GM18502 (cell line): ENCODE data around the gene LAIR2.

Source experiments
- ATAC-seq: cut with Tn5 transposase; IDR thresholded peaks from one replicate; pipeline ENCODE4 v1.9.1; 2021; ENCODE audit warnings: mild to moderate bottlenecking; ENCODE audit not compliant: unreplicated experiment, poor library complexity

LAIR2 gene

DNA sequence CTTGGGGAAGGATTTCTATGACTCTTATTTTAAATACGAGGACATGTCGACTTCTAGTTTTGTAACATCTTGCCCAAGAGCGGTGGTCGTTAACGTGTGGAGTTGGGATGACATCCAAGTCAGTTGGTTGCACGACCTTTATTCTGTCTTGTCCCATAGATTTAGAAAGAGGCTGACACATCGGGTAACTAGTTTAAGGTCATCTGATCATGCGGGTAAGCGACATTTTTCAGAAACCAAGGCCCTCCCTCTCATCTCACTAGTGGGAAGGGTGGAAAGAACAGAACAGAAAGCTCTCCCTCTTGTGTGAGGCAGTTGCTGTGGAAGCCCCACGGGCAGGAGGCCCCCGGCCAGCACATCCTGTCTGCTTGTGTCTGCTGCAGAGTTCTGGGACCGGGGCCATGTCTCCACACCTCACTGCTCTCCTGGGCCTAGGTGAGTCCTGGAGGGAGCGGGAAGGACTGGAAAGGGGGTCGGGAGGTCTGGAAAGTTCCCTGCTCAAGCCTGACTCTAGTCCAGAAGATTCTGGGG, at the start of gene LAIR2:
TSS of gene LAIR2 (plus strand) at position 314 of the 531 bp plus-strand sequence. CDS start at position 402, 88 bp downstream.
- ATAC-seq = no peak

GRCh38 chr19:54453921-54454780, 48.5 kb upstream of the LAIR2 start:
- ATAC-seq = no peak

DNA sequence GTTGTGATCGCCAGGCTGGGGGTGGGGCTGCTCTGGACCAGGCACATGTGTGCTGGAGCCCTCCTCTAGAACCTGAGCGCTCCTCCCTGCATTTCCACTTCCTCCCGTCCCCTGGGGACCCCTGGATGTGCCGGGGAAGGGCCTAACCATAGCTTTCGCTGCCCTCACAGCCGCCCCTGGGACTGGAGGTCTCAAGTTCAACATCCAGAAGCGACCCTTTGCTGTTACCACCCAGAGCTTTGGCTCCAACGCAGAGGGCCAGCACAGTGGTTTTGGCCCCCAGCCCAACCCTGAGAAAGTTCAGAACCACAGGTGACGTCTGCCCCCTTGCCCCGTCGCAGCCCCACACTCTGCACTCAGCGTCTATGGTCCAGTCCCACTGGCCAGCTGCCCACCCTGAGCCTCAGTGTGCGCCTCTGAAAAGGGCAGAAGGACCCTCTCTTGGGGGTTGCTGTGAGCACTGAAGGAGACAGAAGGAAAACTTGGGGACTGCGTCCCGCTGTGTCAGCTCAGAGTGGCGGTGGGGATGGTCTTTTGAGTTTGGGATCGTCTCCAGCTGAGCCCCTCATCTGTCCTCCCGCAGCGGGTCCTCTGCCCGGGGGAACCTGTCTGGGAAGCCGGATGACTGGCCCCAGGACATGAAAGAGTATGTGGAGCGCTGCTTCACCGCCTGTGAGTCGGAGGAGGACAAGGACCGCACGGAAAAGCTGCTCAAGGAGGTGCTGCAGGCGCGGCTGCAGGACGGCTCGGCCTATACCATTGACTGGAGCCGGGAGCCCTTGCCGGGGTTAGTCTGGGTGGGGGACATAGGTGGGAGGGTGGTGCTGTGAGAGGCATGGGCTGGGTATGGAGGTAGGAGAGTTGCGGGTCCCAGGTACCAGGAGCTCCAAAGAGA, 47.6 kb upstream of the LAIR2 start:
- ATAC-seq = no peak

DNA sequence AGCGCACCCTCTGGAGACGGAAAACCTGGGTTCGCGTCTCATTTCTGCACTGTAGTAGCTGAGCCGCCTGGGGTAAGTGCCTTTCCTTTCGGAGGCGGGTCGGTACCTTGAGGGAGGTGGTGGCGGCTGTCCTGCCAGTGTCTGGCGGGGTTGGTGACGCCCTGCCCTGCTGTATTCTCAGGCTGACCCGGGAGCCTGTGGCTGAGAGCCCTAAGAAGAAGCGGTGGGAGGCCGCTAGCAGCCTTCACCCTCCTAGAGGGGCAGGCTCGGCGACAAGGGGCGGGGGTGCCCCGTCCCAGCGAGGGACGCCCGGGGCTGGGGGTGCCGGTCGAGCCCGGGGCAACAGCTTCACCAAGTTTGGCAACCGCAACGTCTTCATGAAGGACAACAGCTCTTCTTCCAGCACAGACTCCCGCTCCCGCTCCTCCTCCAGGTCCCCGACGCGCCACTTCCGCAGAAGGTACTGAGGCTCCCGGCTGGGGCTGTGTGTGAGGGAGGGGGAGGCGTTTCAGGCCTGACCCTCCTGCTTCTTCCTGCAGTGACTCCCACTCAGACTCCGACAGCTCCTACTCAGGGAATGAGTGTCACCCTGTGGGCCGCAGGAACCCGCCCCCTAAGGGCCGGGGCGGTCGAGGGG, 46.7 kb upstream of the LAIR2 start:
- ATAC-seq = no peak

DNA sequence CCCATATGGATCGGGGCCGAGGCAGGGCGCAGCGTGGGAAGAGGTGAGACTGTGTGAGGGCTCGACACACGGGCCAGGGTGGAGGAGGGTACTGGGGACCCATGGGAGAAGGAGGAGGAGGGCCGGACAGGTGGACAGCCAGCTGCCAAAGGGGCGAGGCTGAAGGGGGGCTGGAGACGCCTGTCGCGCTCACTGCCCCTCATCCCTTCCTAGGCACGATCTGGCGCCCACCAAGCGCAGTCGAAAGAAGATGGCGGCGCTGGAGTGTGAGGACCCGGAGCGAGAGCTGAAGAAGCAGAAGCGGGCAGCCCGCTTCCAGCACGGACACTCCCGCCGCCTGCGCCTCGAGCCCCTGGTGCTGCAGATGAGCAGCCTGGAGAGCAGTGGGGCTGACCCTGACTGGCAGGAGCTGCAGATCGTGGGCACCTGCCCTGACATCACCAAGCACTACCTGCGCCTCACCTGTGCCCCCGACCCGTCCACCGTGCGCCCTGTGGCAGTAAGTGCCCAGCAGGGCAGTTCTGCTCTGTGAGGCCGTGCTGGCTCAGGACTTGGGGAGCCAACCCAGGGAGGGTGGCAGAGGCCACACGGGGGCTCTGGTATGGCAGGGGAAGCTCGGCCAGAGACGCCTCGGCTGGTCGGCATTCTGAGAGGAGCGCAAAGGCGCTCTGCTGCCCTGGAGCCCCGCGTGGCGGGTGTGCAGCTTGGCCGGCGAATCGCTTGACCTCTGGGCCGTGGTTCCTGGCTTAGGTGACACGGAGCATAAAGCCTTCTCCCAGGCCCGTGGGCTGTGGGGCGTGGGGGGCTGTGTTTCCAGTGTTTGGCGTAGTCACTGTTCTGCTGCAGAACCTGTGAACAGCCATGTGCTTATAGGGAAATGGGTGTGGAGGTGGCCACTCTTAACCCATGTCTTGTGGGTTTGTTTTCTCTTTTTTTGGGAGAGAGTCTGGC, 45.9 kb upstream of the LAIR2 start:
- no peak for ATAC-seq

- no peak for ATAC-seq
These were observed 44.6 kb upstream of the LAIR2 start for GRCh38 chr19:54457773-54458647.

DNA sequence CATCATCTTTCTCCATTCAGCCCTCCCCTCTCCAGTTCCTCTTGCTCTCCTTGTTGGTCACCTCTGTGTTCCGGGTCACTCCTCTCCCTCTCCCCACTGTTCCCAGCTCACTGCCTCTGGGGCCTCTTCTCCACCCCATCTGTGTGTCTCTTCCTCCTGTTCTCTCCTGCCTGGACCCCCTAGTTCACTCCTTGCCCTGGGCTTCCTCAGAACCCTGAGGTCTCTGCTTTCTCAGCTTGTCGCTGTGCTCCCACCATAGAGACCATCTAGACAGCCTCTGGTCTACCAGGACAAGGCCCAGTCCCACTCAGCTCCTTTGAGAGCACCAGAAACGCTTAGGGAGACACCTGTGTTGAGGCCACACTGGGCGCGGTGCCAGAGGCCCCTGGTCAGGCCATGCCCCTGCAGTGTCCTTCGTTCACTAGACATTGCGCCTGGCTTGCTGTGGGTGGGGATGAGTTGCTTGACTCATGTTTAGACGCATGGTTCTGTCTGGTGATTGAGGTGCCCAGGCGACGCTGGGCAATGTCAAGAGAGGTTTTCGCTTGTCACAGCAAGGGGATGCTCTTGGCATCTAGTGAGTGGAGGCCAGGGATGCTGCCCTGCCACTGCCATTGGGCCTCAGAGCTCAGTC, 43.9 kb upstream of the LAIR2 start:
- no peak for ATAC-seq

DNA sequence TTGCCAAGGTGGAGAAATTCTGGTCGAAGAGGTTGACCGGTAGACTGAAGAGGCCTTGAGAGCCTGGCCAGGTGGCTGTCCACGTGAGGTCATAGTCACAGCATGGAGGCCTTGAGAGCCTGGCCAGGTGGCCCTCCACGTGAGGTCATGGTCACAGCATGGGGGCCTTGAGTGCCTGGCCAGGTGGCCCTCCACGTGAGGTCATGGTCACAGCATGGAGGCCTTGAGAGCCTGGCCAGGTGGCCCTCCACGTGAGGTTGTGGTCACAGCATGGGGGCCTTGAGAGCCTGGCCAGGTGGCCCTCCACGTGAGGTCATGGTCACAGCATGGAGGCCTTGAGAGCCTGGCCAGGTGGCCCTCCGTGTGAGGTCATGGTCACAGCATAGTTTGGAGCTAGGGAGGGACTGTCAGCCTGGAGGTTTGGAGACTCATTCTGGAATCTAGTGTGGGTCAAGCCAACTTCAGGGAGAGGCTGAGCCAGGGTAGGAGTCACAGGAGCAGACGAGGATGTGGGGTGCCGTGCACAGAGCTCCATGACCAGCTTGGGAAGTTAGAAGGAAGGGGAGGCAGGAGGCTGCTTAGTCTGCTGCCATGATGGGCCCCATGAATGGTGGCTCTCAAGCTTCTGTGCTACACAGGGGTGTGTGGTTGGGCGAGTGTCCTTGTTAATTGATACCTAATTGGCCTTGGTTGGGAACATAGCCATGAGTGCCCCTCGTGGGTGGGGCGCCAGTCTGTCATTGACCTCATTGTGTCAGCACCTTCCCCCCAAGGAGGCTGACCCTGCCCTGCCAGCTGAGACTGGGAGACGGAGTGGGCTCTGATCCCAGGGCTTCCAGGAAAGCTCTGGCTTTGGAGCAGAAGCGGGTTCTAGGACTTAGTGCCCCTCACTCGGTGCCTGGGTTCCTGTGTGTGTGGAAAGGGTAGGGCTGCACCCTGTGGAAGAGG, 43.1 kb upstream of the LAIR2 start:
- ATAC-seq = no peak

DNA sequence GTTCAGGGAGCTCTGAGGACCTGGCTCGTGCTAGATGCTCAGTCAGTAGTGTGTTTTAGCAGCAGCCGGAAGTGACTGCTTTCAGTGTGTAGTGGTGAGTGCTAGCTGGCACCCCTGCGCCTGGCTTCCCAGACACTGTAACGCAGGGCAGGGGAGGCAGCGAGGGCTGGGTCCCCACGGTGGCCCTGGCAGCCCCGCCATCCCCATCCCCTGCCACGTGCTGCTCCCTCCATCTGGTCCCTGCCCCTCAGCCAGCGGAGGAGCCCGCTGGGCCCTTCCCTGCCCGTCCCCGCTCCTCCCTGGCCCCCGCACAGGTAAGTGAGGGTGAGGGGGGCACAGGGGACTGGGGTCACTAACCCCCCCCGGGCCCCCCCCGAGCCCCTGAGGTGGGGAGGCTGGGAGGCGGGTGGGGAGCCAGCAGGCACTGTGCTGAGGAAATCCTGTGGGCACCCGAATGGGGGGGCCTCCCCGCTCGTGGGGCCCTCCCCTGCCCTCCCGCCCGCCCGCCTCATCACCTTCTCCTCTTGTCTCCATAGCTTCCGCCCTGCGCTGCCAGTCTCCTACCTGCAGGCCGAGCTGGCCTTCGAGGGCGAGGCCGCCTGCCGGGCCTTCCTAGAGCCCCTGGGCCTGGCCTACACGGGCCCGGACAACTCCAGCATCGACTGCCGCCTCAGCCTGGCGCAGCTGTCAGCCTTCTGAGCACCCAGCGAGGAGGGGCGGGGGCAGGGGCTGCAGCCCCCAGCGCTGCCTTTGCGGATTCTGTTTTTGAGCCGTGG, 42.2 kb upstream of the LAIR2 start:
- no peak for ATAC-seq

DNA sequence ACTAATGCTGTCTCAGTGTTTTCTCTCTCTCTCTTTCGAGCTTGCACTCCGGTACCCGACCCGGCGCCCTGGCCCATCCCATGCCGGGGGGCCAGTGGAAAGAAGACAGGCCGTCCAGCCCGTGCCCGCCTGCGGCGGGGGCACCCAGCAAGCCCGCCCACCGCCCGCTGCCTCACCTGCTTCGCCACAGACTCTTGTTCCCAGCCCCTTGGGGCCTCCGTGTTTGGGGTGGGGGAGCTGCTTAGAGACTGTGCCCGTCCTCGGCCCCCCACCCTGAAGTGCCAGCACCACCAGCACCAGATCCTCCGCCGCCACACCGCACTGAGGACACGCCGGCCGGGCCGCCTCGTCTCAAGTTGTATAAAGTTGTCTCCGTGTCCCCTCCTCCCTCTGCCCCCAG, 41.4 kb upstream of the LAIR2 start:
- ATAC-seq = no peak

DNA sequence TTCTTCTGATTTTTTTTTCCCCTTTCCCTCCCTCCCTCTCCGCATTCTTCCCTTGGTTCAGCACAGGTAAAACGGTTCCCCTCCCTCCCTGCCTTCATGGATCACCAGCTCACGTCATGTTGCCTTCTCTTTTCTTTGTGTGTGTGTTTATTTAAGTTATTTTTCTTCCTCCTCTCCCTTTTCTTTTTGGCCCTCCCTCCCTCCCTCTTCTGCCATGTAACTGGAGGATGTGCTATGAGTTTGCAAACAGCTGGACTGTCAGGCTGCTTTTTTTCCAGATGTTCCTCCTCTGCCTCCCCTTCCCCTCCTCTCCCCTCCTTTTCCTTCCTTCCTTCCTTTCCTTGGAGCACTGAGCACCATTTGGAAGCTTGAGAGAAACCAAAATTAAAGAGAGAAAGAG, 41.0 kb upstream of the LAIR2 start:
- ATAC-seq = no peak

- no peak for ATAC-seq
These were observed 40.5 kb upstream of the LAIR2 start for GRCh38 chr19:54462047-54462654.

DNA sequence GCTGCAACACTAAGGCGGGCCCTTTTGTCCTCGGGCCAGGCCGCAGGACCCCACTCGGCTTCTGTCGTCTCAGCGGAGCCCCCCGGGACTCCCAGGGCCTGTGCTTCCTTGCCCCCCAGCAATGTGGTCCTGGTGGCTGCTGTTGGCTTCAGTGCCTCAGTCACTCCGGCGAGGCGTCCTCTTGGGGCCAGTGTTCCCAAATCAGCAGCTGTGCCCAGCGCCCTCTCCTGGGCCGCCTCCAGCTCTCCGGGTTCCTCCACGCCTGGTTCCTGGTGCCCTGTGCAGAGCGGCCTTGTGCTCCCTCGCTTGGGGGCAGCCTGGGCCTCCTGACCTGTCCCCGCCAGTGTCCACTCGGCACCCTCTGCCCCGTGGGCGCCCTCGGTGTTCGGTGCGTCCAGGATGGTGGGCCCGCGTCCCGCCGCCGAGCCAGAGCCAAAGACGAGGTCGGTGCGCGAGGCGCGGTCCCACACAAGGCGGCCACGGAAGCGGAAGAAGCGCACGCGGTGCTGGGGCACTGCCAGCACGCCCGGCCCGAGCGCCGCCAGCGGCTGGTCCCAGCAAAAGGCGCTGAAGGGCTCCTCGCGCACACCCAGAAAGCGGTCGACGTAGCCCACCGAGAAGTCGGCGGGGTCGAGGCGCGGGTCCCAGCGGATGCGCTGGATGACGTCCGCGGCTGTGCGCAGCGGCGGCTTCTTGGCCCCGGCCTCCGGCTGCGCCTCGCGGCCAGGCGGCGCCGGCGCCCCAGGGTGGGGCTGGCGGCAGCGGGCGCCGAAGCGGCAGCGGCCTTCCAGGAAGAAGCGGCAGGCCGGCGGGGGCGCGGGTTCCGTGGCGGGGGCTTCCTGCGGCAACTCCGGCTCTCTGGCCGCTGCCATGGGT, 39.7 kb upstream of the LAIR2 start:
- peak; percentile 13 for ATAC-seq

DNA sequence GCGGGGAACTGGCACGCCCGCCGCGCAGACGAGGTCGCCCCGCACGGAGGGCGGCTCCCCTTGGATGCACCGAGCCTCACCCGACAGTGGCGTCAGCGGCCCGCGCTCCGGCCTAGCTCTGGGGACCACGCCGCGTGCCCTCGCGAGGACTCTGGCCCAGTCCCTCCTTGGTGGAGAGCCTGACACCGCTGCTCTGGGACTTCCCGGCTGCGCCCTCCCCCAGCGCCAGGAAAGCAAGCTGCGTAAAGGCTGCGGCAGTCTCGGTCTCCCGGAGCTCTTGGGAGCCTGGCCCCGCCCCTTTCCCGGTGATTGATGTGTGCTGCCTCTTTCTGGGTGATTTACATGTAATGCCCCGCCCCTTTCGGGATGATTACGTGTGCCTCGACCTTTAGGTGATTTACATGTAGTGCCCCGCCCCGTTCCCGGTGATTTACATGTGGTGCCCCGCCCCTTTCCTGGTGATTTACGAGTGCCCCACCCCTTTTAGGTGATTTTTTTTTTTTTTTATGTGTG, 39.0 kb upstream of the LAIR2 start, which contains the start of gene LENG9:
TSS of gene LENG9 (minus strand) at position 248 of the 513 bp plus-strand sequence. CDS start 252 bp downstream, outside the sequence.
- ATAC-seq = peak; percentile 60
